Neuronal stem cell (in vitro differentiated cells): ENCODE measurements around the gene HIPK2.

Experiments used
- DNase-seq: peaks from one replicate; pipeline ENCODE4 v3.0.0-alpha.2; 2013; ENCODE audit warnings: low spot score
- H2AFZ ChIP-seq: one replicate; pipeline ENCODE4 v1.6.1; 2013; ENCODE audit warnings: mild to moderate bottlenecking, low read length, inconsistent platforms
- H2AK5ac ChIP-seq: 2 replicates; pipeline ENCODE4 v1.6.1; 2013; ENCODE audit warnings: low read depth, mild to moderate bottlenecking, inconsistent platforms, low read length, moderate library complexity, mixed read lengths
- H2BK120ac ChIP-seq: 2 replicates; pipeline ENCODE4 v1.6.1; 2013; ENCODE audit warnings: low read depth, mild to moderate bottlenecking, inconsistent platforms, low read length, moderate library complexity, mixed read lengths
- H2BK12ac ChIP-seq: one replicate; pipeline ENCODE4 v1.6.1; 2013; ENCODE audit warnings: low read length, inconsistent platforms
- H2BK15ac ChIP-seq: 2 replicates; pipeline ENCODE4 v1.6.1; 2013; ENCODE audit warnings: mild to moderate bottlenecking, low read length, inconsistent platforms, mixed read lengths
- H2BK5ac ChIP-seq: one replicate; pipeline ENCODE4 v1.6.1; 2013; ENCODE audit warnings: inconsistent platforms, mild to moderate bottlenecking, low read length, moderate library complexity
- H3K14ac ChIP-seq: one replicate; pipeline ENCODE4 v1.6.1; 2013; ENCODE audit warnings: low read length, inconsistent platforms
- H3K18ac ChIP-seq: 2 replicates; pipeline ENCODE4 v1.6.1; 2013; ENCODE audit warnings: low read length, inconsistent platforms
- H3K23ac ChIP-seq: 2 replicates; pipeline ENCODE4 v1.6.1; 2013; ENCODE audit warnings: low read depth, mild to moderate bottlenecking, mixed read lengths, low read length, inconsistent platforms; ENCODE audit not compliant: poor library complexity
- H3K27ac ChIP-seq: replicated peaks from 3 replicates; pipeline ENCODE4 v1.5.1; 2013; ENCODE audit warnings: low read length, inconsistent platforms
- H3K27me3 ChIP-seq, 3 experiments: 2 replicates each; pipeline ENCODE4 v1.6.1; 2013; ENCODE audit warnings: low read length in 3 of 3, mild to moderate bottlenecking in 2 of 3, inconsistent platforms in 1 of 3, low read depth in 1 of 3, mixed read lengths in 1 of 3, moderate library complexity in 1 of 3; ENCODE audit not compliant: control insufficient read depth in 3 of 3, insufficient read depth in 3 of 3
- H3K36me3 ChIP-seq, 2 donors: replicated peaks in 1 of 2; 2 replicates each; pipeline ENCODE4 v1.6.1; 2013; ENCODE audit warnings: low read length in 2 of 2; ENCODE audit not compliant: control insufficient read depth in 2 of 2, insufficient read depth in 2 of 2
- H3K4ac ChIP-seq: 2 replicates; pipeline ENCODE4 v1.6.1; 2013; ENCODE audit warnings: inconsistent platforms, mild to moderate bottlenecking, low read length, moderate library complexity
- H3K4me1 ChIP-seq, 2 donors: 1 replicate in 1 of 2; 2 replicates in 1 of 2; pipeline ENCODE4 v1.6.1; 2013; ENCODE audit warnings: low read length in 2 of 2, low read depth in 1 of 2; ENCODE audit not compliant: control insufficient read depth in 2 of 2, insufficient read depth in 1 of 2
- H3K4me2 ChIP-seq: one replicate; pipeline ENCODE4 v1.6.1; 2013; ENCODE audit warnings: mild to moderate bottlenecking, low read length, inconsistent platforms; ENCODE audit not compliant: insufficient read depth, poor library complexity, severe bottlenecking
- H3K4me3 ChIP-seq, 2 donors: 2 replicates each; pipeline ENCODE4 v1.5.1; 2013; ENCODE audit warnings: low read length in 2 of 2, mild to moderate bottlenecking in 2 of 2, inconsistent platforms in 1 of 2, moderate library complexity in 1 of 2
- H3K79me1 ChIP-seq: one replicate; pipeline ENCODE4 v1.6.1; 2013; ENCODE audit warnings: low read depth, mild to moderate bottlenecking, inconsistent platforms, low read length, moderate library complexity
- H3K9ac ChIP-seq: one replicate; pipeline ENCODE4 v1.6.1; 2013; ENCODE audit warnings: mild to moderate bottlenecking, low read depth, low read length, inconsistent platforms; ENCODE audit not compliant: poor library complexity
- H3K9me3 ChIP-seq, 2 donors: replicated peaks in 1 of 2; 2 replicates each; pipeline versions ENCODE3 to v1.6.1; 2013; ENCODE audit warnings: low read length in 2 of 2, mild to moderate bottlenecking in 2 of 2, inconsistent platforms in 1 of 2, low read depth in 1 of 2, mixed read lengths in 1 of 2, moderate library complexity in 1 of 2; ENCODE audit not compliant: control insufficient read depth in 2 of 2, insufficient read depth in 1 of 2
- H4K8ac ChIP-seq: one replicate; pipeline ENCODE4 v1.6.1; 2013; ENCODE audit warnings: low read depth, mild to moderate bottlenecking, inconsistent platforms, low read length, moderate library complexity
- H4K91ac ChIP-seq: one replicate; pipeline ENCODE4 v1.6.1; 2013; ENCODE audit warnings: low read length, low read depth, mild to moderate bottlenecking, inconsistent platforms; ENCODE audit not compliant: poor library complexity
- WGBS, 2 donors: extraction: QIAGEN DNeasy Blood & Tissue Kit; methylation state at CpG; one replicate each; pipeline ENCODE4 v1.1.7; 2013; ENCODE audit warnings: missing lambda C conversion rate in 2 of 2, mixed read lengths in 1 of 2; ENCODE audit not compliant: insufficient read length in 2 of 2, insufficient replicate concordance in 1 of 2; ENCODE audit errors: extremely low coverage in 2 of 2; 5-methylcytosine and 5-hydroxymethylcytosine counted together

Gene HIPK2

GRCh38 chr7:139635526-139636302 is 142.1 kb downstream of the HIPK2 start:
- Histone ChIP-seq H3K4me3 (no peak overlapping the region), H2BK12ac (no peak overlapping the region), H2AK5ac (no peak overlapping the region), H2BK5ac (peak overlapping the region; percentile 25), H2AFZ (no peak overlapping the region), H3K79me1 (no peaks in the 10 kb centered on the region), H3K4ac (no peak overlapping the region), H3K9ac (no peak overlapping the region), H3K23ac (no peak overlapping the region), H3K9me3 (peaks cover 1 to 5% of the 10 kb centered on the region in 2 donors), H3K36me3 (peaks cover 5 to 7% of the 10 kb centered on the region in 2 donors), H3K18ac (no peak overlapping the region), H3K4me1 (peaks cover 10 to 15% of the 10 kb centered on the region in 2 donors), H3K27ac (peak overlapping the region; percentile 35), H2BK15ac (no peak overlapping the region), H4K8ac (no peak overlapping the region), H4K91ac (peak overlapping the region; percentile 16), H3K27me3 (no peaks in the 10 kb centered on the region), H3K14ac (no peak overlapping the region), H3K4me2 (no peak overlapping the region), H2BK120ac (no peak overlapping the region)
- peak; percentile 49 for DNase-seq
- no CpG with 5 or more reads among the region's 27 CpGs for WGBS, 2 donors

- WGBS, 2 donors = no CpG with 5 or more reads among the region's 7 CpGs
- Histone ChIP-seq H3K4me2 (no peak overlapping the region), H3K79me1 (no peaks in the 10 kb centered on the region), H2BK12ac (no peak overlapping the region), H2AK5ac (no peak overlapping the region), H2BK5ac (no peak overlapping the region), H3K27me3 (no peaks in the 10 kb centered on the region), H2AFZ (no peak overlapping the region), H3K18ac (peak overlapping the region; percentile 13), H3K23ac (no peak overlapping the region), H3K9ac (no peak overlapping the region), H4K8ac (no peak overlapping the region), H3K4me1 (peaks cover 12 to 15% of the 10 kb centered on the region in 2 donors), H3K36me3 (peaks cover 5 to 22% of the 10 kb centered on the region in 2 donors), H4K91ac (no peak overlapping the region), H3K9me3 (peaks cover 1 to 7% of the 10 kb centered on the region in 2 donors), H3K14ac (no peak overlapping the region), H3K4ac (no peak overlapping the region), H2BK15ac (no peak overlapping the region), H2BK120ac (no peak overlapping the region), H3K4me3 (no peak overlapping the region), H3K27ac (no peak overlapping the region)
- no peak for DNase-seq
These were observed 143.7 kb downstream of the HIPK2 start for GRCh38 chr7:139634087-139634486.

- H3K4me2 ChIP-seq = no peak overlapping the region
- H3K27me3 ChIP-seq = no peaks in the 10 kb centered on the region
- no CpG with 5 or more reads among the region's 5 CpGs for WGBS, 2 donors
- no peak overlapping the region for H3K18ac ChIP-seq
- H3K9me3 ChIP-seq = peaks cover 0 to 7% of the 10 kb centered on the region in 2 donors
- no peak overlapping the region for H2BK120ac ChIP-seq
- H4K8ac ChIP-seq = no peak overlapping the region
- no peak overlapping the region for H2BK5ac ChIP-seq
- H3K4me1 ChIP-seq = peaks cover 12% of the 10 kb centered on the region in 2 donors
- no peak overlapping the region for H3K9ac ChIP-seq
- H3K79me1 ChIP-seq = no peaks in the 10 kb centered on the region
- H2AFZ ChIP-seq = no peak overlapping the region
- no peak overlapping the region for H3K27ac ChIP-seq
- no peak overlapping the region for H2AK5ac ChIP-seq
- H3K23ac ChIP-seq = no peak overlapping the region
- H3K4me3 ChIP-seq = no peak overlapping the region
- no peak overlapping the region for H3K14ac ChIP-seq
- H2BK15ac ChIP-seq = no peak overlapping the region
- H4K91ac ChIP-seq = no peak overlapping the region
- no peak for DNase-seq
- no peak overlapping the region for H3K4ac ChIP-seq
- H2BK12ac ChIP-seq = no peak overlapping the region
- H3K36me3 ChIP-seq = peaks cover 8 to 47% of the 10 kb centered on the region in 2 donors
These were observed 146.2 kb downstream of the HIPK2 start for GRCh38 chr7:139631520-139632031.

GRCh38 chr7:139630643-139631519 is 146.9 kb downstream of the HIPK2 start:
- no peak overlapping the region for H2BK5ac ChIP-seq
- H3K27me3 ChIP-seq = no peaks in the 10 kb centered on the region
- no peak overlapping the region for H3K14ac ChIP-seq
- H3K9me3 ChIP-seq = peaks cover 0 to 2% of the 10 kb centered on the region in 2 donors
- no peak for DNase-seq
- H3K4me1 ChIP-seq = peaks cover 8 to 12% of the 10 kb centered on the region in 2 donors
- H3K27ac ChIP-seq = no peak overlapping the region
- no peak overlapping the region for H3K4ac ChIP-seq
- H3K4me2 ChIP-seq = no peak overlapping the region
- H2AFZ ChIP-seq = no peak overlapping the region
- no peak overlapping the region for H2BK15ac ChIP-seq
- no peak overlapping the region for H2BK12ac ChIP-seq
- no peak overlapping the region for H4K91ac ChIP-seq
- no peak overlapping the region for H2AK5ac ChIP-seq
- H2BK120ac ChIP-seq = no peak overlapping the region
- peaks cover 11 to 52% of the 10 kb centered on the region in 2 donors for H3K36me3 ChIP-seq
- H3K18ac ChIP-seq = no peak overlapping the region
- H3K4me3 ChIP-seq = no peak overlapping the region
- no peak overlapping the region for H4K8ac ChIP-seq
- no CpG with 5 or more reads among the region's 19 CpGs for WGBS, 2 donors
- H3K9ac ChIP-seq = no peak overlapping the region
- no peak overlapping the region for H3K23ac ChIP-seq
- no peaks in the 10 kb centered on the region for H3K79me1 ChIP-seq
